ENCODE measurements around the gene APBA1. TPM values are rescaled to one million over a fixed set of nuclear protein-coding genes. Genes with fewer than 3 reads are reported as not detected.
A peak's percentile ranks its signal among the peaks of the same experiment; 100 is the strongest.

Gene APBA1
- total RNA-seq, 1 donor = 1.8 TPM

DNA sequence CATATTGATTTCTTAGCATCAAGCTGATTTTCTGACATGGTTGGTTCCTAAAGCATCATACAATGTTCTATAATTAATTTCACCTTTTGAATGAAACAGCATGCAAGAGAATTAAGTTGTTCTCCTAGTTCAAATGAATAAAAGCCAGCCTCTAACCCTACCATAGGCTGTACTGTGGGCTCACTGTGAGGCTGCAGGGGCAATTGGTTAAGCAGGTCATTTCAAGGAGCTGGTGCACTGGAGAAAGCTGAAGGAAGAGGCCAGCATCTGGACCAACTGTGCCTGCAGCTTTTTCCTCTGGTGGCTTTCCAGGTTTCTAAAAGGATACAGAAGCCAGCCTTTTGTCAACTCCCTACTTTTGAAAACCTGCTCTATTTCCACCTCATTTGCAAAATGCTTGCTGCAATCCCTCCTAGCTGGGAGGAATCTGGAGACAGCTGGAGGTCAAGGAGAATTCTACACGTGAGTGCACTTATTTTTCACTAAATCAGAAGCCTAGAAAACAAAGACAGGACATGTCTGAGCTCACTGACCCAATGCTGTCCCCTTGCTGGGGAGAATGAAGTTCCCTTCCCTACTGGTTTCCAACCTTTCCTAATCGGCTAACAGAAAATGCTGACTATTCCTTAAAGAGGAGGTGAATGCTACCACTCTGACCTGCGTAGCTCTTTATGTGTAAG is 158.9 kb downstream of the APBA1 start:
- DNase-seq (ENCODE audit: insufficient read length, low spot score, missing footprints) = no peak
- H3K4me2 ChIP-seq (ENCODE audit: insufficient read depth, low read length) = no peak overlapping the region
- H3K4me3 ChIP-seq (ENCODE audit: insufficient read depth, low read length) = no peak overlapping the region
- H3K36me3 ChIP-seq (ENCODE audit: insufficient read depth, low read length) = no peaks in the 10 kb centered on the region
- H3K79me2 ChIP-seq (ENCODE audit: insufficient read depth, low read length) = no peaks in the 10 kb centered on the region
- no peaks in the 10 kb centered on the region for H3K4me1 ChIP-seq (ENCODE audit: insufficient read depth, low read length)
- no peaks in the 10 kb centered on the region for H3K9me3 ChIP-seq (ENCODE audit: low read depth, low read length)
- no peaks in the 10 kb centered on the region for H3K27me3 ChIP-seq (ENCODE audit: insufficient read depth, low read length)
- H3K27ac ChIP-seq (ENCODE audit: low read depth, low read length) = no peak overlapping the region
- no peak overlapping the region for H2AFZ ChIP-seq (ENCODE audit: low read length)
- H4K20me1 ChIP-seq (ENCODE audit: insufficient read depth, low read length) = no peaks in the 10 kb centered on the region
- TF ChIP-seq CTCF (IDR thresholded peaks at IDR 0.05; ENCODE audit: extremely low read depth, low read depth, low read length) = no peak

DNA sequence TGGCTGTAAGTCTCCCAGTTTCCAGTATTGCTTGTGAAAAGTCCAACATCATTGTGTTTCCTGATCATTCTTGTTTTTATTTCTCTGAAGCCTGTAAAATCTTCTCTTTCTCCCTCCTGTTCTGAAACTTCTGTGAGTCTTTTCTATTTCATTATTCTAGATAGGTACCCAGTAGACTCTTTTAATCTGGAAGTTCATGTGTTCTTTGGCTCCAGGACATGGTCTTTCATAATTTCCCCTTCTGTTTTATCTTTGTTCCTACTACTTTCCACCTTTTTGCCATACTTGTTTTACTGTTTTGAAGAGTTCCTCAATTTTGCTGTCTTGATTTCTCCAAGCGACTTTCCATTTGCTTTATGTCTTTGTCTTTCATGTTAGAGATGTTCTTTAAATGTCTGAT is 168.1 kb downstream of the APBA1 start:
- Histone ChIP-seq H3K27ac (ENCODE audit: low read depth, low read length) (no peak overlapping the region), H3K79me2 (ENCODE audit: insufficient read depth, low read length) (no peaks in the 10 kb centered on the region), H4K20me1 (ENCODE audit: insufficient read depth, low read length) (no peaks in the 10 kb centered on the region), H3K36me3 (ENCODE audit: insufficient read depth, low read length) (no peaks in the 10 kb centered on the region), H3K27me3 (ENCODE audit: insufficient read depth, low read length) (no peaks in the 10 kb centered on the region), H2AFZ (ENCODE audit: low read length) (no peak overlapping the region), H3K4me2 (ENCODE audit: insufficient read depth, low read length) (no peak overlapping the region), H3K4me3 (ENCODE audit: insufficient read depth, low read length) (no peak overlapping the region), H3K9me3 (ENCODE audit: low read depth, low read length) (no peaks in the 10 kb centered on the region), H3K4me1 (ENCODE audit: insufficient read depth, low read length) (peaks cover 10% of the 10 kb centered on the region)
- DNase-seq (ENCODE audit: insufficient read length, low spot score, missing footprints) = no peak
- TF ChIP-seq CTCF (IDR thresholded peaks at IDR 0.05; ENCODE audit: extremely low read depth, low read depth, low read length) = no peak

DNA sequence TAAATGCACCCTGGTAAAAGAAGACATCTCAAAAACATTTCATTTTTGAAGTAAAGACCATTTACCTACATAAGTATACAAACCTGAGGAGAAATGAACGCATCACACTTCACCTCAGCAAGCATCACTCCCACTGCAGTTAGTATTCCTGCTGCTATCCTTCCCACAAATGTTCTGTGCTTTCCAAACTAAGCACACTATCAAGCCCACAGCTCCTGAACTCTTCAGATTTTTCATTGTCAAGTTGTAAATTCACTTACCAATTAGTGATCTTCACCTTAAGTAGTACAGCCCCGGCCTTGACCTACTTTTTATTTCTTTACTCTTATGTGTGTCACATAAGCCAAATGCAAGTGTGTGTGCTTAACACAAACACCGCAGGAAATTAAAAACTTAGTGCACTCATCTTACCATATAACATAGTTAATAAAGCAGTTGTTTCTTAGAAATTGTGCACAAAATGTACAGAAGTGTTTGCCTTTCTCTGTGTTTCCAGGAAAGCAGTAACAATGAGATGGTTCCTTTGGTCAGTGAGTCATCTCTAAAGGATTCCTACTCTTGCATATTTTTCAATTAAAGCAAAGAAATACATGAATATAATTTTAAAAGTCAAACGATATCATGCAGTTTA is 169.4 kb downstream of the APBA1 start:
- DNase-seq (ENCODE audit: insufficient read length, low spot score, missing footprints) = peak; percentile 85
- Histone ChIP-seq H3K27me3 (ENCODE audit: insufficient read depth, low read length) (no peaks in the 10 kb centered on the region), H3K79me2 (ENCODE audit: insufficient read depth, low read length) (no peaks in the 10 kb centered on the region), H3K27ac (ENCODE audit: low read depth, low read length) (no peak overlapping the region), H3K4me3 (ENCODE audit: insufficient read depth, low read length) (no peak overlapping the region), H4K20me1 (ENCODE audit: insufficient read depth, low read length) (no peaks in the 10 kb centered on the region), H3K4me1 (ENCODE audit: insufficient read depth, low read length) (peaks cover 10% of the 10 kb centered on the region), H3K4me2 (ENCODE audit: insufficient read depth, low read length) (peak overlapping the region; percentile 38), H3K36me3 (ENCODE audit: insufficient read depth, low read length) (no peaks in the 10 kb centered on the region), H2AFZ (ENCODE audit: low read length) (no peak overlapping the region), H3K9me3 (ENCODE audit: low read depth, low read length) (no peaks in the 10 kb centered on the region)
- TF ChIP-seq CTCF (IDR thresholded peaks at IDR 0.05; ENCODE audit: extremely low read depth, low read depth, low read length) = no peak

DNA sequence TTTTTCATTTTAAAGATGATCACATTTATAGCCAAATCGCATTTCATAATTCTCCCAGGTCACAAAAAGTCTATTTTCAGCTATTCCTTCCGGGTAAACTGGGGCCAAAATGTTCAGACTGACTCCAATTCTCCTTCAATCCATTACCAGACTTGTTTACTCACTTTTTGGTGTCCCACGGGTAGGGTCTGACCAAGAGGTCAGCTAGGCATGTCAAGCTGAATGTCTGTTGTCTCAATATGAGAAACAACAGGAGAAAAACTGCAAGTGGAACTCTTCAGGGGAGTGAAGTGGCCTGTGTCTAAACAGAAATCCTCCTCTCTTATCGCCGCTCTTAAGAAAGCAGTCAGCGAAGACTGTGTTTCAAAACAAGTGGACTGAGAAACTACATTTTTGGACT is 171.3 kb downstream of the APBA1 start:
- Histone ChIP-seq H3K9me3 (ENCODE audit: low read depth, low read length) (no peaks in the 10 kb centered on the region), H3K4me1 (ENCODE audit: insufficient read depth, low read length) (peaks cover 10% of the 10 kb centered on the region), H3K36me3 (ENCODE audit: insufficient read depth, low read length) (no peaks in the 10 kb centered on the region), H3K4me3 (ENCODE audit: insufficient read depth, low read length) (no peak overlapping the region), H2AFZ (ENCODE audit: low read length) (no peak overlapping the region), H3K27me3 (ENCODE audit: insufficient read depth, low read length) (no peaks in the 10 kb centered on the region), H3K79me2 (ENCODE audit: insufficient read depth, low read length) (no peaks in the 10 kb centered on the region), H3K4me2 (ENCODE audit: insufficient read depth, low read length) (no peak overlapping the region), H3K27ac (ENCODE audit: low read depth, low read length) (no peak overlapping the region), H4K20me1 (ENCODE audit: insufficient read depth, low read length) (no peaks in the 10 kb centered on the region)
- TF ChIP-seq CTCF (IDR thresholded peaks at IDR 0.05; ENCODE audit: extremely low read depth, low read depth, low read length) = no peak
- no peak for DNase-seq (ENCODE audit: insufficient read length, low spot score, missing footprints)
